Tibial artery (tissue), 4 donors: Measurements from ENCODE around the gene CR1.

Experiments used
- DNase-seq, 2 donors: peaks; one replicate each; pipeline ENCODE4 v3.0.0-alpha.2; 2019
- H3K27ac ChIP-seq, 2 donors: fragments of 200-600 bp; sonication (generic) in 1 of 2; 1 replicate in 1 of 2; 2 replicates in 1 of 2; pipeline ENCODE4 v1.5.1; 2018 to 2019; ENCODE audit warnings: mild to moderate bottlenecking in 1 of 2
- H3K27me3 ChIP-seq, 2 donors: fragments of 200-600 bp; sonication (generic) in 1 of 2; one replicate each; pipeline versions ENCODE4 v1.5.1 to v1.6.0; 2016 to 2019
- H3K36me3 ChIP-seq, 3 donors: fragments of 200-600 bp; sonication (generic) in 2 of 3; one replicate each; pipeline ENCODE4 v1.5.1; 2016 to 2019; ENCODE audit warnings: mild to moderate bottlenecking in 2 of 3
- H3K4me1 ChIP-seq, 4 donors: fragments of 200-600 bp; sonication (generic) in 2 of 4; 1 replicate in 3 of 4; 2 replicates in 1 of 4; pipeline ENCODE4 v1.5.1; 2016 to 2019
- H3K4me3 ChIP-seq, 2 donors: fragments of 200-600 bp; sonication (generic) in 1 of 2; 1 replicate in 1 of 2; 2 replicates in 1 of 2; pipeline ENCODE4 v1.5.1; 2018 to 2019; ENCODE audit warnings: mild to moderate bottlenecking in 2 of 2
- H3K9me3 ChIP-seq, 3 donors: fragments of 200-600 bp; sonication (generic) in 1 of 3; one replicate each; pipeline ENCODE4 v1.5.1; 2016 to 2019
- intact Hi-C: fragments of 100-400 bp; cut with DNase I; formaldehyde crosslinking; loops from one replicate; pipeline ENCODE4 v1.15.0; 2023; ENCODE audit warnings: low total_unique reads
- TF ChIP-seq, protein P1 (sequence below), 2 experiments: fragments of 200-600 bp in 1 of 2; fragments of 450-650 bp in 1 of 2; IDR thresholded peaks; one replicate each; pipeline ENCODE4 v1.5.1; 2017 to 2019; ENCODE audit warnings: antibody characterized with exemption in 2 of 2, mild to moderate bottlenecking in 1 of 2, moderate library complexity in 1 of 2

The CR1 gene

DNA sequence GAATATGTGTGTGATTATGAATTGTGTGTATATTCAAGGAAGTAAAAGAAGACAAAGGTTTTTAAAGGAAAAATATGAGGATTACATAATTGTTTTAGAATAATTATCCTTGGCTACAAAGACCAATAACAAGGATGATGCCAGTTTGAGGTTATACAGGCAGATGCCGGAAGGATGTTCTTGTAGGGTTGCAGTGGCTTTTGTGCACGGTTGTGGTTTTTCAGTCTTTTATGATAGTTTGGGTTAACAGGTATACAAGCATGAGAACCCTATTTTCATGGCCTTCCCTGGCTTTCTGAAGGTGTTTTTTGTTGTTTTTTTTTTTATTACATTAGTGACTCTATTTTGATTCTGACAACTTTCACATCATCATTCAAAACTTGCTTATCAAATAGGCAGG, 36.9 kb upstream of the CR1 start:
- peaks cover 0 to 24% of the 10 kb centered on the region in 2 donors for H3K27me3 ChIP-seq
- H3K27ac ChIP-seq = no peak overlapping the region
- no peaks in the 10 kb centered on the region for H3K9me3 ChIP-seq
- H3K4me1 ChIP-seq = peaks cover 0 to 8% (median 8%) of the 10 kb centered on the region in 4 donors
- intact Hi-C loops = no loop called here
- H3K36me3 ChIP-seq = no peaks in the 10 kb centered on the region
- DNase-seq = no peak
- H3K4me3 ChIP-seq = no peak overlapping the region
- TF ChIP-seq, protein P1, sequence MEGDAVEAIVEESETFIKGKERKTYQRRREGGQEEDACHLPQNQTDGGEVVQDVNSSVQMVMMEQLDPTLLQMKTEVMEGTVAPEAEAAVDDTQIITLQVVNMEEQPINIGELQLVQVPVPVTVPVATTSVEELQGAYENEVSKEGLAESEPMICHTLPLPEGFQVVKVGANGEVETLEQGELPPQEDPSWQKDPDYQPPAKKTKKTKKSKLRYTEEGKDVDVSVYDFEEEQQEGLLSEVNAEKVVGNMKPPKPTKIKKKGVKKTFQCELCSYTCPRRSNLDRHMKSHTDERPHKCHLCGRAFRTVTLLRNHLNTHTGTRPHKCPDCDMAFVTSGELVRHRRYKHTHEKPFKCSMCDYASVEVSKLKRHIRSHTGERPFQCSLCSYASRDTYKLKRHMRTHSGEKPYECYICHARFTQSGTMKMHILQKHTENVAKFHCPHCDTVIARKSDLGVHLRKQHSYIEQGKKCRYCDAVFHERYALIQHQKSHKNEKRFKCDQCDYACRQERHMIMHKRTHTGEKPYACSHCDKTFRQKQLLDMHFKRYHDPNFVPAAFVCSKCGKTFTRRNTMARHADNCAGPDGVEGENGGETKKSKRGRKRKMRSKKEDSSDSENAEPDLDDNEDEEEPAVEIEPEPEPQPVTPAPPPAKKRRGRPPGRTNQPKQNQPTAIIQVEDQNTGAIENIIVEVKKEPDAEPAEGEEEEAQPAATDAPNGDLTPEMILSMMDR (IDR thresholded peaks at IDR 0.05) = no peak

DNA sequence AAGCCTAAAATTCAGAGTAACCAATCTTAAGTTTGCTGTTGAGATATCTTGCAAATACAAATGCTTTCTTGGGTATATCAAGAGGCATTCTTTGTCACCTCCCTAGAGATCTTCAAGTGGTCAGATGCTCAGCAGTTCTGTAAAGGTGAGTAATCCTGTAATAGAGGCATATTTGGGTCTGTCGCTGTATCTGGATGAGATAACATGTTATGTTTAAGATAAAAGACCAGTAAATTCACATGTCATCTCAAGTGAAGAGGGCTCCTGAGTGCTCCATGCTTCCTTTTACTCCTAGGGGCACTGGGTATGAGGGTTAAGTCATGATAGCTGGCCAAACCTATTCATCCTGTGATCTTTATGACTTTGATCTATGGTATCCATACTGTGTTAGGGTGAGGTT, 34.3 kb upstream of the CR1 start:
- Histone ChIP-seq H3K27ac (no peak overlapping the region), H3K27me3 (no peaks in the 10 kb centered on the region), H3K4me3 (no peak overlapping the region), H3K4me1 (no peaks in the 10 kb centered on the region), H3K36me3 (no peaks in the 10 kb centered on the region), H3K9me3 (no peaks in the 10 kb centered on the region)
- no peak for DNase-seq
- TF ChIP-seq, protein P1 (IDR thresholded peaks at IDR 0.05) = no peak
- intact Hi-C loops = no loop called here

DNA sequence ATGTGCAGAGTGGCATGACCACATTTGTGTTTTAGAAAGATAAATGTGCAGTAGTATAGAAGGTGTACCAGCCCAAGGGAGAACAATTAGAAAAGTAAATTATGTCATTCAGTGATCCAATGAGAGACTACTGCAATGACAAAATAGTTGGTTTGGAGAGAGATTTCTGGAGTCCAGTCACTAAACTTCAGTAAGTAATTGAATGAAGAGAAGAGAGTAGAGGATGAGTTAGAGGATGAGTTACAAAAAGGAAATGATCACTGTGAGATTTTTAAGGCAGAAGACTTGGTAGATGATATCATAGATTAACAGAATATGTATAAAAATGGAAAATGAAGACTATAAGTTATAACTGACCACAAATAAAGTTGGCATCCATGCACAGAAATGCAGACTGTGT, 33.4 kb upstream of the CR1 start:
- no peaks in the 10 kb centered on the region for H3K36me3 ChIP-seq
- intact Hi-C loops = no loop called here
- no peaks in the 10 kb centered on the region for H3K4me1 ChIP-seq
- H3K9me3 ChIP-seq = no peaks in the 10 kb centered on the region
- H3K27me3 ChIP-seq = no peaks in the 10 kb centered on the region
- no peak overlapping the region for H3K27ac ChIP-seq
- no peak overlapping the region for H3K4me3 ChIP-seq
- TF ChIP-seq, protein P1 (IDR thresholded peaks at IDR 0.05) = no peak
- DNase-seq = no peak

DNA sequence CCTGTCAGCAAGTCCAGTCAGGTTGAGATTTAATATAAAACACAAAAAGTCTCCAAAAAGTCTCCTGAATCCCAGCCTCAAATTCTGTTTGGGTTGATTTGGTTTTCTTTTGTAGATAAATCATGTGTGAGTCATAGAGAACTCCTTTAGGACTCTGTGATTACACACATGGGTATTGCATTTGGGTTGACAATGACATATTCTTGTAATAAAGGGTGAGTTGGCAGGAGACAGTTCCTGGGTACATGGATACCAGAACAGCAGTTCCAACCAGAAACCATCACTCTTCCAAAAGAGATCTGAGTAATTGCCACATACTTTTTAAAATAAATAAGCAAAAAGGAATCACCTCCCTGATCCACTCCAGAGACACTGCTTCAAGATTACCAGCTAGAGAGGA, 32.9 kb upstream of the CR1 start:
- Histone ChIP-seq H3K4me1 (no peaks in the 10 kb centered on the region), H3K27me3 (no peaks in the 10 kb centered on the region), H3K9me3 (no peaks in the 10 kb centered on the region), H3K36me3 (no peaks in the 10 kb centered on the region), H3K4me3 (no peak overlapping the region), H3K27ac (no peak overlapping the region)
- intact Hi-C loops = no loop called here
- TF ChIP-seq, protein P1 (IDR thresholded peaks at IDR 0.05) = no peak
- DNase-seq = no peak

DNA sequence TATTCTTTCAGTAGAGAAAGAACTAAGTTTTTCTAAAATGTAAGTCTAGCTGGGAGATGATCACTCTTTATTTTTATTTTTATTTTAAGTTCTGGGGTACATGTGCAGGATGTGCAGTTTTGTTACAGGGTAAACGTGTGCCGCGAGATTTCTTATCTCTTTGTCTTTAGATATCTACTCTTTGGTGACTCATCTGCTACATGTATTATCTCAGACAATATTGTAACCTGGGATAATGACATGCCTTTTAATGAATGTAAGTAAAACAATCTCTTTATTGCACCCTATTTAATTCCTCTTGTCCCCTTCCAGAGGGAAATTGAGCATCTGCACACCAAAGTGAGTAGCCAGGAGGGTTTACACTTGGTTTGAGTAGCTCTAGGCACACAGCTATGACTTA, 32.4 kb upstream of the CR1 start:
- H3K36me3 ChIP-seq = no peaks in the 10 kb centered on the region
- H3K27me3 ChIP-seq = no peaks in the 10 kb centered on the region
- H3K4me1 ChIP-seq = no peaks in the 10 kb centered on the region
- H3K27ac ChIP-seq = no peak overlapping the region
- no peak for DNase-seq
- TF ChIP-seq, protein P1 (IDR thresholded peaks at IDR 0.05) = no peak
- intact Hi-C loops = no loop called here
- H3K9me3 ChIP-seq = no peaks in the 10 kb centered on the region
- no peak overlapping the region for H3K4me3 ChIP-seq

DNA sequence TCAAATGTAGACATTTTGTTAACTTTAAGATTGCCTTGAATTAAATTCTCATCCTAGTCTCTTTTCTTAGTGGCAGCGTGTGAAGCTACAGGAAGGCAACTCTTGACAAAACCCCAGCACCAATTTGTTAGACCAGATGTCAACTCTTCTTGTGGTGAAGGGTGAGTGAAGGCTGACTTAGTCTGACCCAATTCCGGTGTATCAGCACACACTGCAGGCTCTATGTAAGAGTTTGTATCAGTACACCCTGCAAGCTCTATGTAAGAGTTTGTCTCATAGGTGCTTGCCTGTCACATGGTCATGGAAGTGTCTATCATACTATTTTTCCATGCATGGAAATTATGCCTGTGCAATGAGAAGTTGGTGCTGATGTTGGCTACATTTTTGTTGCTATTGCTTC, 25.0 kb upstream of the CR1 start:
- H3K4me1 ChIP-seq = no peaks in the 10 kb centered on the region
- H3K4me3 ChIP-seq = no peak overlapping the region
- H3K9me3 ChIP-seq = no peaks in the 10 kb centered on the region
- TF ChIP-seq, protein P1 (IDR thresholded peaks at IDR 0.05) = no peak
- intact Hi-C loops = no loop called here
- H3K36me3 ChIP-seq = no peaks in the 10 kb centered on the region
- H3K27me3 ChIP-seq = no peaks in the 10 kb centered on the region
- DNase-seq = no peak
- no peak overlapping the region for H3K27ac ChIP-seq
